B cell (primary cell): ENCODE measurements around the gene GPR18. TPM values are rescaled to one million over a fixed set of nuclear protein-coding genes. Genes with fewer than 3 reads are reported as not detected.

Experiments used
- ATAC-seq: fragments of 200-7000 bp; cut with Tn5 transposase; one replicate; pipeline ENCODE4 v1.10.0; 2021; ENCODE audit warnings: low read depth, mild to moderate bottlenecking, moderate number of reproducible peaks, moderate library complexity
- CTCF ChIA-PET: fragments of 350-600 bp; sonication (Branson Sonifier 250); formaldehyde crosslinking; loops from one replicate; lab custom pipeline; 2021; ENCODE audit warnings: antibody characterized with exemption, inconsistent platforms; lab: Charles Lee
- POLR2A ChIA-PET: fragments of 350-600 bp; sonication (Branson Sonifier 250); formaldehyde crosslinking; loops from one replicate; lab custom pipeline; 2021; ENCODE audit warnings: antibody characterized with exemption; lab: Charles Lee
- DNase-seq: peaks from one replicate; pipeline ENCODE4 v3.0.0; 2013
- H2AFZ ChIP-seq: 2 replicates; pipeline ENCODE4 v1.6.1; 2012; ENCODE audit warnings: mild to moderate bottlenecking, low read depth, low read length; ENCODE audit not compliant: insufficient read depth, poor library complexity, severe bottlenecking
- H3K27ac ChIP-seq, 2 donors: 1 replicate in 1 of 2; 2 replicates in 1 of 2; pipeline ENCODE4 v1.5.1; 2012 to 2013; ENCODE audit warnings: low read length in 2 of 2, mild to moderate bottlenecking in 2 of 2, moderate library complexity in 1 of 2
- H3K27me3 ChIP-seq, 4 experiments: fragments of 200-600 bp in 1 of 4; sonication (generic) in 1 of 4; replicated peaks in 1 of 4; 1 replicate in 2 of 4; 2 replicates in 2 of 4; pipeline versions ENCODE4 v1.6.1 to v1.7.0; 2013 to 2016; ENCODE audit warnings: low read length in 3 of 4, mild to moderate bottlenecking in 2 of 4, mixed read lengths in 1 of 4, moderate library complexity in 1 of 4; ENCODE audit not compliant: insufficient read depth in 4 of 4, control insufficient read depth in 3 of 4; ENCODE audit errors: control extremely low read depth in 1 of 4
- H3K36me3 ChIP-seq, 2 experiments: replicated peaks in 1 of 2; 1 replicate in 1 of 2; 2 replicates in 1 of 2; pipeline versions ENCODE4 v1.6.1 to v1.7.1; 2013; ENCODE audit warnings: low read length in 1 of 2; ENCODE audit not compliant: insufficient read depth in 2 of 2, control insufficient read depth in 1 of 2; ENCODE audit errors: control extremely low read depth in 1 of 2, extremely low read depth in 1 of 2
- H3K4me1 ChIP-seq, 2 donors: fragments of 200-600 bp in 1 of 2; sonication (generic) in 1 of 2; 1 replicate in 1 of 2; 2 replicates in 1 of 2; pipeline versions ENCODE4 v1.5.1 to v1.6.1; 2013 to 2017; ENCODE audit warnings: low read length in 2 of 2; ENCODE audit not compliant: control insufficient read depth in 2 of 2, insufficient read depth in 2 of 2
- H3K4me2 ChIP-seq: replicated peaks from 2 replicates; pipeline ENCODE3; 2012; ENCODE audit warnings: mild to moderate bottlenecking, low read depth, low read length; ENCODE audit not compliant: poor library complexity, severe bottlenecking
- H3K4me3 ChIP-seq, 5 experiments: fragments of 200-600 bp in 1 of 5; sonication (generic) in 1 of 5; 1 replicate in 3 of 5; 2 replicates in 2 of 5; pipeline versions ENCODE4 v1.5.1 to v1.7.0; 2011 to 2016; ENCODE audit warnings: low read length in 4 of 5, mild to moderate bottlenecking in 4 of 5, low read depth in 2 of 5, control low read depth in 1 of 5, moderate library complexity in 1 of 5; ENCODE audit not compliant: insufficient read depth in 1 of 5; ENCODE audit errors: control extremely low read depth in 1 of 5, extremely low read depth in 1 of 5
- H3K79me2 ChIP-seq: fragments of 200-600 bp; sonication (generic); one replicate; pipeline ENCODE4 v1.6.0; 2016; ENCODE audit warnings: low read length; ENCODE audit not compliant: control insufficient read depth, insufficient read depth
- H3K9ac ChIP-seq: fragments of 200-600 bp; sonication (generic); 2 replicates; pipeline ENCODE4 v1.6.1; 2017; ENCODE audit warnings: mild to moderate bottlenecking, low read length, moderate library complexity
- H3K9me3 ChIP-seq, 3 donors: one replicate each; pipeline versions ENCODE4 v1.6.1 to v1.7.1; 2013; ENCODE audit warnings: low read length in 2 of 3; ENCODE audit not compliant: control insufficient read depth in 2 of 3, insufficient read depth in 1 of 3; ENCODE audit errors: control extremely low read depth in 1 of 3
- H4K20me1 ChIP-seq: 2 replicates; pipeline ENCODE4 v1.6.0; 2012; ENCODE audit warnings: mild to moderate bottlenecking, low read length; ENCODE audit not compliant: insufficient read depth, control insufficient read depth, poor library complexity, severe bottlenecking
- H3K27ac Mint-ChIP-seq: one replicate; pipeline ENCODE4 v1.8.0; 2021; ENCODE audit warnings: mixed read lengths
- H3K27me3 Mint-ChIP-seq: one replicate; pipeline ENCODE4 v1.8.0; 2021; ENCODE audit warnings: mixed read lengths
- H3K4me1 Mint-ChIP-seq: one replicate; pipeline ENCODE4 v1.8.0; 2021; ENCODE audit warnings: mixed read lengths
- H3K4me3 Mint-ChIP-seq: one replicate; pipeline ENCODE4 v1.8.0; 2021; ENCODE audit warnings: mixed read lengths
- H3K9me3 Mint-ChIP-seq: one replicate; pipeline ENCODE4 v1.8.0; 2022; ENCODE audit warnings: mixed read lengths; ENCODE audit not compliant: insufficient read depth
- CTCF ChIP-seq: fragments of 200-600 bp; IDR thresholded peaks from one replicate; pipeline ENCODE4 v1.8.0; 2022; ENCODE audit warnings: antibody characterized with exemption, mild to moderate bottlenecking
- EZH2 ChIP-seq: IDR thresholded peaks from 2 replicates; pipeline ENCODE4 v1.6.1; 2012; ENCODE audit warnings: borderline replicate concordance, low read depth, mild to moderate bottlenecking, moderate library complexity, low read length; ENCODE audit not compliant: insufficient read depth, poor library complexity, severe bottlenecking
- WGBS: methylation state at CpG from one replicate; pipeline ENCODE4 v1.1.5; 2013; ENCODE audit warnings: missing lambda C conversion rate; ENCODE audit not compliant: insufficient coverage; 5-methylcytosine and 5-hydroxymethylcytosine counted together
- intact Hi-C: fragments of 100-400 bp; cut with micrococcal nuclease; formaldehyde crosslinking; loops from one replicate; pipeline ENCODE4 v1.10.0; 2022
- polyA plus RNA-seq: library from polyadenylated mRNA; depleted of rRNA; stranded (reverse); fragments of >200 nt; gene quantifications from 2 replicates; pipeline ENCODE4 v1.2.3, GENCODE V29; 2012
- total RNA-seq, 2 donors: library from RNA; stranded (reverse); fragments of 120-200 nt in 1 of 2; gene quantifications; 1 replicate in 1 of 2; 2 replicates in 1 of 2; pipeline versions ENCODE4 v1.2.3 to v1.2.4, GENCODE V29; 2013 to 2022

GPR18 gene
- total and polyA plus RNA-seq, 2 donors (not counting 1 experiment from before 2014, with no cell fraction given) = 19.1 to 54.8 TPM

GRCh38 chr13:99214232-99214631, 43.9 kb downstream of the GPR18 start:
- ChIA-PET POLR2A (interaction anchor here (0.6 to 1.4 kb wide), 4 partner anchors 8 to 44 kb away, joined by 3 to 5 read pairs (median 4); partner anchors contain the start of genes GPR18 and UBAC2), CTCF (interaction anchor here (0.9 to 1.6 kb wide), 7 partner anchors 10 to 206 kb away, joined by 3 to 8 read pairs (median 3); partner anchors contain the start of genes GPR18 and UBAC2)
- Histone ChIP-seq H3K9me3 (no peaks in the 10 kb centered on the region), H3K27me3 (no peaks in the 10 kb centered on the region), H4K20me1 (peaks cover 85% of the 10 kb centered on the region), H2AFZ (no peak overlapping the region), H3K36me3 (peaks cover 0 to 14% of the 10 kb centered on the region in 2 experiments), H3K4me1 (peaks cover 47 to 48% of the 10 kb centered on the region in 2 donors), H3K4me2 (peak overlapping the region; percentile 55), H3K9ac (peak overlapping the region; percentile 20), H3K4me3 (no peak overlapping the region), H3K27ac (peak overlapping the region in 1 of 2 donors; percentile 40), H3K79me2 (peaks cover 100% of the 10 kb centered on the region)
- peak; percentile 42 for DNase-seq
- TF ChIP-seq CTCF (no peak), EZH2 (no peak)
- H3K27ac Mint-ChIP-seq = peak overlapping the region; percentile 7
- intact Hi-C loops = loop anchor here (2.0 kb wide), 1 partner anchor 15 kb away; no protein-coding TSS in a partner anchor
- peak; percentile 52 for ATAC-seq
- H3K4me1 Mint-ChIP-seq = peaks cover 67% of the 10 kb centered on the region
- WGBS = 24% methylated on average over 6 of the region's 7 CpGs
- H3K4me3 Mint-ChIP-seq = peak overlapping the region; percentile 9
- no peaks in the 10 kb centered on the region for H3K9me3 Mint-ChIP-seq
- H3K27me3 Mint-ChIP-seq = no peaks in the 10 kb centered on the region

GRCh38 chr13:99211421-99212035, 46.7 kb downstream of the GPR18 start:
- POLR2A ChIA-PET = no interaction called here

More at GRCh38 chr13:99211421-99212035, 46.7 kb downstream of the GPR18 start:
- Histone ChIP-seq H3K9me3 (no peaks in the 10 kb centered on the region), H3K27ac (no peak overlapping the region), H3K4me1 (peaks cover 42 to 43% of the 10 kb centered on the region in 2 donors), H3K9ac (no peak overlapping the region), H3K27me3 (no peaks in the 10 kb centered on the region), H3K36me3 (peaks cover 0 to 27% of the 10 kb centered on the region in 2 experiments), H3K79me2 (peaks cover 100% of the 10 kb centered on the region), H3K4me3 (no peak overlapping the region), H4K20me1 (peaks cover 89% of the 10 kb centered on the region), H3K4me2 (no peak overlapping the region), H2AFZ (no peak overlapping the region)
- Mint-ChIP-seq H3K27ac (peak overlapping the region; percentile 12), H3K4me3 (no peak overlapping the region), H3K9me3 (no peaks in the 10 kb centered on the region), H3K4me1 (peaks cover 69% of the 10 kb centered on the region), H3K27me3 (no peaks in the 10 kb centered on the region)
- TF ChIP-seq CTCF = no peak
- TF ChIP-seq EZH2 = no peak
- no peak for DNase-seq
- no peak for ATAC-seq
- intact Hi-C loops = no loop called here
- CTCF ChIA-PET = no interaction called here
- 100% methylated on average over 1 of the region's 5 CpGs for WGBS
